ENCODE results near the gene LDLRAD3. TPM values are rescaled to one million over a fixed set of nuclear protein-coding genes. Genes with fewer than 3 reads are reported as not detected.

Gene LDLRAD3
- total RNA-seq, 3 donors from 2014 or later (not counting 1 experiment from before 2014, with no cell fraction given): 1.0 to 1.5 (median 1.2) TPM

- Mint-ChIP-seq H3K9me3 (no peaks in the 10 kb centered on the region), H3K36me3 (no peaks in the 10 kb centered on the region), H3K27me3 (ENCODE audit: low read depth in 2 of 2) (peaks cover 21 to 64% of the 10 kb centered on the region in 2 donors), H3K4me3 (no peak overlapping the region), H3K4me1 (no peaks in the 10 kb centered on the region), H3K27ac (no peak overlapping the region)
- WGBS (ENCODE audit: insufficient coverage): 91% methylated on average over 4 of the region's 4 CpGs
- Histone ChIP-seq H3K27me3 (ENCODE audit: control insufficient read depth, insufficient read depth, low read length) (peaks cover 4% of the 10 kb centered on the region), H3K4me1 (ENCODE audit: control insufficient read depth, insufficient read depth, low read length) (no peaks in the 10 kb centered on the region), H3K9me3 (ENCODE audit: control insufficient read depth, insufficient read depth, low read length) (no peaks in the 10 kb centered on the region), H3K4me3 (ENCODE audit: low read length) (no peak overlapping the region), H3K27ac (ENCODE audit: low read length) (no peak overlapping the region), H3K36me3 (ENCODE audit: control insufficient read depth, insufficient read depth, low read length) (no peaks in the 10 kb centered on the region)
- DNase-seq: no peak
- ATAC-seq: no peak
- intact Hi-C loops (cut with micrococcal nuclease): no loop called here
- TF ChIP-seq CTCF (IDR thresholded peaks at IDR 0.05): no peak
Measured at GRCh38 chr11:36167073-36167472, 223.2 kb downstream of the LDLRAD3 start.

- peaks cover 4% of the 10 kb centered on the region for H3K27me3 ChIP-seq (ENCODE audit: control insufficient read depth, insufficient read depth, low read length)
- TF ChIP-seq CTCF (IDR thresholded peaks at IDR 0.05): no peak
- Mint-ChIP-seq H3K4me1 (no peaks in the 10 kb centered on the region), H3K9me3 (no peaks in the 10 kb centered on the region), H3K27me3 (ENCODE audit: low read depth in 2 of 2) (peaks cover 21 to 68% of the 10 kb centered on the region in 2 donors), H3K36me3 (no peaks in the 10 kb centered on the region), H3K4me3 (no peak overlapping the region), H3K27ac (no peak overlapping the region)
- no peak overlapping the region for H3K4me3 ChIP-seq (ENCODE audit: low read length)
- DNase-seq (no peak), ATAC-seq (no peak)
- 96% methylated on average over 2 of the region's 6 CpGs for WGBS (ENCODE audit: insufficient coverage)
- intact Hi-C loops (cut with micrococcal nuclease): no loop called here
- H3K27ac ChIP-seq (ENCODE audit: low read length): no peak overlapping the region
- no peaks in the 10 kb centered on the region for H3K4me1 ChIP-seq (ENCODE audit: control insufficient read depth, insufficient read depth, low read length)
- no peaks in the 10 kb centered on the region for H3K9me3 ChIP-seq (ENCODE audit: control insufficient read depth, insufficient read depth, low read length)
- H3K36me3 ChIP-seq (ENCODE audit: control insufficient read depth, insufficient read depth, low read length): no peaks in the 10 kb centered on the region
Measured at GRCh38 chr11:36167729-36168128, 223.9 kb downstream of the LDLRAD3 start.

GRCh38 chr11:36177836-36178235, 234.0 kb downstream of the LDLRAD3 start:
- H3K27ac Mint-ChIP-seq: no peak overlapping the region
- no peaks in the 10 kb centered on the region for H3K36me3 Mint-ChIP-seq
- no peaks in the 10 kb centered on the region for H3K9me3 ChIP-seq (ENCODE audit: control insufficient read depth, insufficient read depth, low read length)
- ATAC-seq (peak in 1 of 3 donors; percentile 35), DNase-seq (no peak)
- H3K4me1 ChIP-seq (ENCODE audit: control insufficient read depth, insufficient read depth, low read length): peaks cover 11% of the 10 kb centered on the region
- 17% methylated on average over 2 of the region's 2 CpGs for whole genome bisulfite sequencing (ENCODE audit: insufficient coverage)
- peaks cover 19 to 44% of the 10 kb centered on the region in 2 donors for H3K27me3 Mint-ChIP-seq (ENCODE audit: low read depth in 2 of 2)
- no peak for TF ChIP-seq CTCF (IDR thresholded peaks at IDR 0.05)
- H3K36me3 ChIP-seq (ENCODE audit: control insufficient read depth, insufficient read depth, low read length): no peaks in the 10 kb centered on the region
- no peak overlapping the region for H3K27ac ChIP-seq (ENCODE audit: low read length)
- peaks cover 7% of the 10 kb centered on the region for H3K27me3 ChIP-seq (ENCODE audit: control insufficient read depth, insufficient read depth, low read length)
- intact Hi-C loops (cut with micrococcal nuclease): no loop called here
- H3K9me3 Mint-ChIP-seq: peaks cover 0 to 2% of the 10 kb centered on the region in 2 donors
- H3K4me3 Mint-ChIP-seq: no peak overlapping the region
- H3K4me1 Mint-ChIP-seq: peaks cover 15 to 16% of the 10 kb centered on the region in 2 donors
- H3K4me3 ChIP-seq (ENCODE audit: low read length): no peak overlapping the region

Data from natural killer cell (primary cell).